GM21447 (cell line): ENCODE results near the gene SMAGP.
A peak's percentile ranks its signal among the peaks of the same experiment; 100 is the strongest.
"Not testable (repeated sequence)": the region's sequence is repeated elsewhere in the genome, so short reads cannot be mapped to it uniquely, and the experiment has no call there.

Experiments used
- ATAC-seq: cut with Tn5 transposase; IDR thresholded peaks from one replicate; pipeline ENCODE4 v1.9.1; 2021; ENCODE audit not compliant: unreplicated experiment

The SMAGP gene

GRCh38 chr12:51270067-51270950 is at the start of gene SMAGP:
Gene SMAGP, minus strand, starts transcription at chr12:51270415. Its CDS starts 1,137 bp downstream, at chr12:51269278.
- ATAC-seq, result peak; percentile 61

GRCh38 chr12:51318846-51319599 is 48.8 kb upstream of the SMAGP start:
- ATAC-seq, result no peak

- ATAC-seq, result not testable (repeated sequence)
Measured at GRCh38 chr12:51318057-51318806, 48.0 kb upstream of the SMAGP start.

- no peak for ATAC-seq
Measured at GRCh38 chr12:51311389-51311788, 41.2 kb upstream of the SMAGP start.

GRCh38 chr12:51307655-51308593 is 37.7 kb upstream of the SMAGP start:
- ATAC-seq, result no peak

GRCh38 chr12:51306507-51306906 is 36.3 kb upstream of the SMAGP start:
- ATAC-seq, result no peak

GRCh38 chr12:51300768-51301167 is 30.6 kb upstream of the SMAGP start:
- ATAC-seq, result not testable (repeated sequence)

- no peak for ATAC-seq
Measured at GRCh38 chr12:51295651-51296050, 25.4 kb upstream of the SMAGP start.

- not testable (repeated sequence) for ATAC-seq
Measured at GRCh38 chr12:51294097-51294496, 23.9 kb upstream of the SMAGP start.

- no peak for ATAC-seq
Measured at GRCh38 chr12:51293696-51294095, 23.5 kb upstream of the SMAGP start.

GRCh38 chr12:51291603-51292513 is 21.6 kb upstream of the SMAGP start:
- not testable (repeated sequence) for ATAC-seq

- ATAC-seq, result no peak
Measured at GRCh38 chr12:51285843-51286242, 15.6 kb upstream of the SMAGP start.

- no peak for ATAC-seq
Measured at GRCh38 chr12:51281202-51281924, 11.1 kb upstream of the SMAGP start.

- ATAC-seq, result no peak
Measured at GRCh38 chr12:51275088-51275487, 4.9 kb upstream of the SMAGP start.

GRCh38 chr12:51272810-51273209 is 2.6 kb upstream of the SMAGP start:
- ATAC-seq, result not testable (repeated sequence)

GRCh38 chr12:51270951-51271518 is 820 bp upstream of the SMAGP start:
- no peak for ATAC-seq

- peak; percentile 45 for ATAC-seq
Measured at GRCh38 chr12:51269174-51270066, 795 bp downstream of the SMAGP start.
